ENCODE data around the gene RBM14. TPM values are rescaled to one million over a fixed set of nuclear protein-coding genes. Genes with fewer than 3 reads are reported as not detected.

RBM14 gene
- total RNA-seq, 4 donors from 2014 or later = 25.8 to 49.3 (median 39.6) TPM

DNA sequence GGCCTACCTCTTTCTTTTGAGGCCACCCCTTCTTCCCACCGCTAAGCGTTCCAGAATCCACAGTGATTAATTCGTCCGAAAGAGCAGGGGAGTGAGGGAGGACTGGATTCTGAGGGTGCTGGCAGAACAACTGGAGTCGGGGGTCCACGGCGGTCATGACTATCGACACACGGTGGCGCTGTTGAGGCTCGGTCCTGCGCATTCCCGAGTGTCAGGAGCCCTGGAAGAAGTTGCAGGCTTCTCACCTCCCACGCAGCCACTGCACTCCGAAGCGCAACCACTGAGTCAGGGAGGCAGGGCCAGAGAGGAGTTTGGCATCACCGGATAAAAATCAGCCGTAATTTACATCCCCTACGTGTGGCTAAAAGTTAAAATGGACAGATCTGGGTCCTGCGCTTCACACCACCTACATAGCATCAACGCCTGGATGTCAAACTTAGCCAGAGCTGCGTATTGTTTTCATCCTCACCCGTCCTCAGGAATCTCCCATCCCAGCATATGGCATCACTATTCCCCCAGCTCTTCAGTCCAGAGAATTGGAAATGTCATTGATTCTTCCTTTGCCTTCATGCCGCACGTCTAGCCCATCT is 37.3 kb upstream of the RBM14 start:
- TF ChIP-seq, protein P1, sequence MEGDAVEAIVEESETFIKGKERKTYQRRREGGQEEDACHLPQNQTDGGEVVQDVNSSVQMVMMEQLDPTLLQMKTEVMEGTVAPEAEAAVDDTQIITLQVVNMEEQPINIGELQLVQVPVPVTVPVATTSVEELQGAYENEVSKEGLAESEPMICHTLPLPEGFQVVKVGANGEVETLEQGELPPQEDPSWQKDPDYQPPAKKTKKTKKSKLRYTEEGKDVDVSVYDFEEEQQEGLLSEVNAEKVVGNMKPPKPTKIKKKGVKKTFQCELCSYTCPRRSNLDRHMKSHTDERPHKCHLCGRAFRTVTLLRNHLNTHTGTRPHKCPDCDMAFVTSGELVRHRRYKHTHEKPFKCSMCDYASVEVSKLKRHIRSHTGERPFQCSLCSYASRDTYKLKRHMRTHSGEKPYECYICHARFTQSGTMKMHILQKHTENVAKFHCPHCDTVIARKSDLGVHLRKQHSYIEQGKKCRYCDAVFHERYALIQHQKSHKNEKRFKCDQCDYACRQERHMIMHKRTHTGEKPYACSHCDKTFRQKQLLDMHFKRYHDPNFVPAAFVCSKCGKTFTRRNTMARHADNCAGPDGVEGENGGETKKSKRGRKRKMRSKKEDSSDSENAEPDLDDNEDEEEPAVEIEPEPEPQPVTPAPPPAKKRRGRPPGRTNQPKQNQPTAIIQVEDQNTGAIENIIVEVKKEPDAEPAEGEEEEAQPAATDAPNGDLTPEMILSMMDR (IDR thresholded peaks at IDR 0.05; ENCODE audit: low read depth) = no peak

DNA sequence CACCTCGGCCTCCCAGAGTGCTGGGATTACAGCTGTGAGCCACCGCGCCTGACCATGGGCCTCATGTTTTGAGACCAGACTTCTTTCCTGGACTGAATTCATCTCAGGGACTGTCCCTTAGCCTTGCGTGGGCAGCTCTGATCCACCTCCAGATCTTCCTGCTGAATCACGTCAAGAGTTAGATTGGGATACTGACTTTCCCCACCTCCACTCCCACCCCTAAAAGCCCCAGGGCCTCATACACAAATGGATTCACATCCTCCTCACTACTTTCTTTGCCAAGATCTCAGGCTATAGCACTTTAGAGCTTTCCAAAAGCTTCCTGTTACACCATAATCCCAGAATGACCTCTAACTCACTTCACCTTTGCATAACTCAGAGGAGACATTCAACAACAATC is 35.6 kb upstream of the RBM14 start:
- TF ChIP-seq, protein P1 (IDR thresholded peaks at IDR 0.05; ENCODE audit: low read depth) = no peak

DNA sequence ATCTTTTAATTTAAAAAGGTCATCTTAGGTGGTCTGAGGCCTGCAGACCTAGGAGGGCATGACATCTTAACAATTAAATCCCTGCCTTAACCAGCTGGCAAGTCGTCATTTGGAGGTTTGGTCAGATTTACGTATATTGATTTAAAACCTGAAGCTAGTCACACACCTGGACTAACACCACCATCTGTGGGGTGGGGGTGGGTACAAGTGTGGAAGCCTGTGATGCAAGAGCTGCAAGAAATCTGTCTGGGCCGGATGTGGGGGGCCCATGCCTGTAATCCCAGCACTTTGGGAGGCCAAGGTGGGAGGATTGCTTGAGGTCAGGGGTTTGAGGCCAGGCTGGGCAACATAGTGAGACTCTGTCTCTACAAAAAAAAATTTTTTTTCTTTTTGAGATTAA is 35.2 kb upstream of the RBM14 start:
- TF ChIP-seq, protein P1 (IDR thresholded peaks at IDR 0.05; ENCODE audit: low read depth) = no peak

DNA sequence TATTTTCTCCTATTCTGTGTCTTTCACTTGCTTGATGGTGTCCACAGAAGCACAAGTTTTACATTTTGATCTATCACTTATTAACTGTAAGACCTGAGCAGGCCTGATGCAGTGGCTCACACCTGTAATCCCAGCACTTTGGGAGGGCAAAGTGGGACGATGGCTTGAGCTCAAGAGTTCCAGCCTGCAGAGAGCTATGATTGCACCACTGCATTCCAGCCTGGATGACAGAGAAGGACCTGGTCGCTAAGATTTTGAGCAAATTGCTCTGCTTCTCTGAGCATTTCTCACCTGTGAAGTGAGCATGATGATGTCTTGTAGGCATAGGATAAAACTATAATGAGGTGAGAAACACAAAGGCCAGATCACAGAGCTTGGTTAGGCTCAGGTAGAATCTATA is 30.3 kb upstream of the RBM14 start:
- TF ChIP-seq, protein P1 (IDR thresholded peaks at IDR 0.05; ENCODE audit: low read depth) = no peak

DNA sequence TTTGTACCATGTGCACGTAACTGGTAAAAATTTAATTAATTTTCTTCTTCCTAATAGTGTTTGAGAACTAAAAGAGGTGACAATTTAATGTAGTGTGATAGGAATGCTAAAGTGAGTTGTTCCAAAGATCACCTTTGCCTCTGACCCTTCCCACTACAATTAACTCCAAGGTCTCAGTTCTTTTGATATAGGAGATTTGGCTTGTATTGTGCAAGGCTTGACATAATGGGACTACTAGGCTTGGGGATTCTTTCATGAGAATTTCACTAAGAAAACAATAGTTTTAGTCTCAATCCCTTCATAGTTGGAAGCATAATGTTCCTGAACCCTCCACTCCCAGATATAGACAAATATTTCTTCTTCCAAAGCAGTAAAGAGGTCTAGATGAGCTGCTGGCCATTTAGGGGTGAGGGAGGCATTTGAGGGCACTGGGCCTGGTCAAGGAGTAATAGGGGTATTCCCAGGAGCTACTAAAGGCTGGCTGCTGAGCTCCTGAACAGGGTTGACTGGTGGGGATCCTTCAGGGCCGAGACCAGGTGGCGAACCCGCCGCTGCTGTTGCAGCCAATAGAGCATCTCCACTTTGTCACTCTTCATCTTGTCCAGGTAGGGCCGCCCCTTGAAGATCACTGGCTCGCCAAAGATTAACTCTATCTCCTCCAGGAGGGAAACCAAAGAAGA is 26.3 kb upstream of the RBM14 start:
- TF ChIP-seq, protein P1 (IDR thresholded peaks at IDR 0.05; ENCODE audit: low read depth) = no peak

DNA sequence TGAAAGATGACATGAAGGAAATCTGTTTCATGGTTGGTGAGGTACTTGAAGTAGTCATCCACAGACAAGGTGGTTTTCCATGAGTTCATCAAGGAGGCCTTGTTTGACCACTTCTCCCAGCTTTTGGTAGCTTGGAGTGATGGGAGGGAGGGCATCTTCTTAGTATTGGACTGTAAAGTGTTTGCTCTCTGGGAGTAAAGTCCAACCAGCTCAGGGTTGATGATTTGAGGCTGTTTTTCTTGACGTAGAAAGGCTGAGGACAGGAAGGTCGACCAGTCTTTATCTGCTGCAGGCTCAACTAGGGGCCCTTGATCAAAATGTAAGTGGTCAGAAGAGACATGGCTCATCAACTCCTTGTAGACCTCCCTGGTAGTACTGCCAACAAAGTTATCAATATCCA is 25.3 kb upstream of the RBM14 start:
- TF ChIP-seq, protein P1 (IDR thresholded peaks at IDR 0.05; ENCODE audit: low read depth) = no peak

DNA sequence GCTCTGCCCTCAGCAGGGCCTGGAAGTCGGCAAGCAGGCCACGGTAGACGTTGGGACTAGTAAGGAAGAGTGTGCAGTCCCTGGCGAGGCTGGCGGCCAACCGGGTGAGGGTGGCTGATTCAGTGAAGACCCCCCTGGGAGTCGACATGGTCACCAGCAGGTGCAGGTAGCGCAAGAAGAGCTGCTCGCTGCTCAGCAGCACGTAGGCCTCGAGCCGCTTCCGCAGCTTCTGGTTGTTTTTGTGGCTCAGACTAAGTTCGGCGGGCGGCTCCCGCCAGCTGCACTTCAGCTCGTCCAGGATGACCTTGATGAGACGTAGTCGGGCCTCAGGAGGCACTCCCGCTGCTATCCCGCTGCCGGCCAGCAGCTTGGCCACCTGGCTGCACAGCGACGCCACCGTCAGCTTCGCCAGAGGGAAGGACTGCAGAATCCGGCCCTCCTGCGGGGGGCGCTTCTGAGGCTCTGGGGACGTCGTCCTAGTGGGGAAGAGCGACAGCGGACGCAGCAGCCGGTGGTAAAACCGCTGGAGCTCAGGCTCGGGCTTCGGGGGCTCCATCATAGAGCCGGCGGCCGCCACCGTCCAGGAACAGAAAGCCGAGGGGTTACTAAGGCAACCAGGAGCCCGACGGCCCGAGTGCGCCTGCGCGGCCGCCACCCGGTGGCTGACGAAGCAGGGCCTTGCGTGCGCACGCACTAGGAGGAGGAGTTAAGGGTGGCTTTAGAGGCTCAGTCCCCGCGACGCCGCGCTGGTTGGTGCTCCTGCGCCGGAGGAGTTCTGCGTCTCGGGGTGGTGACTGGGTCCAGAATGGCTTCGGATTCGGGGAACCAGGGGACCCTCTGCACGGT is 23.8 kb upstream of the RBM14 start, which contains the start of the genes CCDC87 and CCS:
Gene CCDC87, minus strand, starts transcription at position 607 of the 846 bp plus-strand sequence. Its CDS starts 48 bp downstream, at position 559.
Gene CCS, plus strand, starts transcription at position 729 of the 846 bp plus-strand sequence. Its CDS starts 77 bp downstream, at position 806.
- TF ChIP-seq, protein P1 (IDR thresholded peaks at IDR 0.05; ENCODE audit: low read depth) = no peak

Measured in subcutaneous adipose tissue (tissue), 4 donors.